ENCODE results near the gene ARMH3.

Gene ARMH3

GRCh38 chr10:101922846-101923245 is 133.1 kb downstream of the ARMH3 start:
- H3K36me3 ChIP-seq: no peaks in the 10 kb centered on the region
- no peaks in the 10 kb centered on the region for H3K4me1 ChIP-seq
- H3K9me3 ChIP-seq: no peaks in the 10 kb centered on the region
- no peak overlapping the region for H3K4me3 ChIP-seq (ENCODE audit: low read depth, low read length)
- no peak for DNase-seq
- no peak for TF ChIP-seq CTCF (IDR thresholded peaks at IDR 0.05; ENCODE audit: low read depth, low read length)
- H3K27me3 ChIP-seq: no peaks in the 10 kb centered on the region

GRCh38 chr10:101920546-101920945 is 135.4 kb downstream of the ARMH3 start:
- TF ChIP-seq CTCF (IDR thresholded peaks at IDR 0.05; ENCODE audit: low read depth, low read length): no peak
- Histone ChIP-seq H3K27me3 (no peaks in the 10 kb centered on the region), H3K36me3 (no peaks in the 10 kb centered on the region), H3K9me3 (no peaks in the 10 kb centered on the region), H3K4me3 (ENCODE audit: low read depth, low read length) (no peak overlapping the region), H3K4me1 (no peaks in the 10 kb centered on the region)
- no peak for DNase-seq

GRCh38 chr10:101919026-101919770 is 136.8 kb downstream of the ARMH3 start:
- Histone ChIP-seq H3K27me3 (no peaks in the 10 kb centered on the region), H3K9me3 (no peaks in the 10 kb centered on the region), H3K36me3 (no peaks in the 10 kb centered on the region), H3K4me3 (ENCODE audit: low read depth, low read length) (no peak overlapping the region), H3K4me1 (no peaks in the 10 kb centered on the region)
- no peak for DNase-seq
- no peak for TF ChIP-seq CTCF (IDR thresholded peaks at IDR 0.05; ENCODE audit: low read depth, low read length)

GRCh38 chr10:101912561-101913179 is 143.3 kb downstream of the ARMH3 start:
- DNase-seq: no peak

GRCh38 chr10:101906586-101907183 is 149.3 kb downstream of the ARMH3 start:
- no peak for DNase-seq
- Histone ChIP-seq H3K4me3 (ENCODE audit: low read depth, low read length) (no peak overlapping the region), H3K36me3 (no peaks in the 10 kb centered on the region), H3K27me3 (no peaks in the 10 kb centered on the region), H3K9me3 (no peaks in the 10 kb centered on the region), H3K4me1 (no peaks in the 10 kb centered on the region)
- TF ChIP-seq CTCF (IDR thresholded peaks at IDR 0.05; ENCODE audit: low read depth, low read length): no peak

More at GRCh38 chr10:101912561-101913179, 143.3 kb downstream of the ARMH3 start:
- no peaks in the 10 kb centered on the region for H3K4me1 ChIP-seq
- H3K27me3 ChIP-seq: no peaks in the 10 kb centered on the region
- H3K4me3 ChIP-seq (ENCODE audit: low read depth, low read length): no peak overlapping the region
- no peaks in the 10 kb centered on the region for H3K9me3 ChIP-seq
- no peaks in the 10 kb centered on the region for H3K36me3 ChIP-seq
- no peak for TF ChIP-seq CTCF (IDR thresholded peaks at IDR 0.05; ENCODE audit: low read depth, low read length)

GRCh38 chr10:101905251-101905650 is 150.7 kb downstream of the ARMH3 start:
- Histone ChIP-seq H3K27me3 (no peaks in the 10 kb centered on the region), H3K36me3 (no peaks in the 10 kb centered on the region), H3K9me3 (no peaks in the 10 kb centered on the region), H3K4me1 (no peaks in the 10 kb centered on the region), H3K4me3 (ENCODE audit: low read depth, low read length) (no peak overlapping the region)
- DNase-seq: no peak
- no peak for TF ChIP-seq CTCF (IDR thresholded peaks at IDR 0.05; ENCODE audit: low read depth, low read length)
